Measurements from ENCODE around the gene PIGZ. TPM values are rescaled to one million over a fixed set of nuclear protein-coding genes. Genes with fewer than 3 reads are reported as not detected.
A peak's percentile ranks its signal among the peaks of the same experiment; 100 is the strongest.

The PIGZ gene
- total and polyA plus RNA-seq, 9 of the 15 experiments (the other 6 are each of a cell fraction or from before 2014, with no cell fraction given) = 0.15 to 1.8 (median 0.76) TPM

DNA sequence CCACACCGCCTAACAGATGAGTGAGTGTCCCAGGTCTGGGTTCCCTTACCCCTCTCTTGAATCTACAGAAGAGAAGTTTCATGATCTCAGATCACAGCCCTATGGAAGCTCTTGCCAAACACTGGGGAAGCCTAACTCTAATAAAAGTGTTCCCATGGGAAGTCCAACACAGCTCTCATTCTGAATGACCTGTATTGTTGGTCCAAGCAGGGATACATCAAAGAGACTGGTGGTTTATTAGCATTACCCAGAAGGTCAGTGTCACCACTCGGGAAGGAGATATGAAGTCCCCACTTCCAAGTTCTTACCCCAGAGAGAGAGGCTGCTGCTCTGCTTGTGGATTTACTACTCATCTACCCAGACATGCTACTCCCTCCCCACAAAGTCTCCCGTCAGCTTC is 17.3 kb downstream of the PIGZ start:
- FAIRE-seq = peak; percentile 44
- Histone ChIP-seq H3K36me3 (ENCODE audit: control insufficient read depth, insufficient read depth, low read length) (no peaks in the 10 kb centered on the region), H3K4me3 (no peak overlapping the region), H3K9me3 (replicated peaks; ENCODE audit: control insufficient read depth, insufficient read depth, low read depth, low read length) (no peaks in the 10 kb centered on the region), H3K9ac (ENCODE audit: insufficient read depth in 1 of 2, low read depth in 2 of 2, low read length in 2 of 2) (peak overlapping the region in 1 of 2 experiments; percentile 62; a peak in 1 of 4 replicates), H3K27me3 (ENCODE audit: control insufficient read depth in 2 of 2, insufficient read depth in 2 of 2, low read length in 2 of 2) (peaks cover 3 to 4% of the 10 kb centered on the region in 2 experiments; a peak in 1 of 5 replicates), H3K9me1 (ENCODE audit: control insufficient read depth, insufficient read depth, low read length) (no peaks in the 10 kb centered on the region), H4K20me1 (replicated peaks; ENCODE audit: control insufficient read depth, insufficient read depth, low read length) (no peaks in the 10 kb centered on the region), H2AFZ (ENCODE audit: low read depth, low read length) (no peak overlapping the region), H3K4me1 (replicated peaks in 1 of 2; ENCODE audit: control insufficient read depth in 2 of 2, insufficient read depth in 2 of 2, low read length in 2 of 2) (peaks cover 0 to 19% of the 10 kb centered on the region in 2 experiments; a peak in 4 of 5 replicates), H3K4me2 (ENCODE audit: insufficient read depth, low read length) (no peak overlapping the region), H3K27ac (ENCODE audit: extremely low read depth, low read depth, low read length) (no peak overlapping the region), H3K79me2 (ENCODE audit: control insufficient read depth, insufficient read depth, low read length) (no peaks in the 10 kb centered on the region)
- in situ Hi-C loops (cut with MboI) (no loop called here), intact Hi-C loops (cut with micrococcal nuclease) (no loop called here)
- no TSS peak for BruUV-seq (replicated peaks)
- no peak for DNase-seq (ENCODE audit: extremely low read depth in 1 of 4, low spot score in 3 of 4)
- no peak for ATAC-seq
- ChIA-PET POLR2A (interaction anchor here (1.0 kb wide), 1 partner anchor 60 kb away, joined by 3 read pairs; no protein-coding TSS in a partner anchor), CTCF (ENCODE audit: low intra/inter-chr PET ratio) (interaction anchor here (0.6 kb wide), 1 partner anchor 51 kb away, joined by 6 read pairs; no protein-coding TSS in a partner anchor)
- WGBS (ENCODE audit: insufficient coverage, low coverage, missing lambda C conversion rate) = 39% methylated on average over 3 of the region's 3 CpGs
- TF ChIP-seq, protein P1, sequence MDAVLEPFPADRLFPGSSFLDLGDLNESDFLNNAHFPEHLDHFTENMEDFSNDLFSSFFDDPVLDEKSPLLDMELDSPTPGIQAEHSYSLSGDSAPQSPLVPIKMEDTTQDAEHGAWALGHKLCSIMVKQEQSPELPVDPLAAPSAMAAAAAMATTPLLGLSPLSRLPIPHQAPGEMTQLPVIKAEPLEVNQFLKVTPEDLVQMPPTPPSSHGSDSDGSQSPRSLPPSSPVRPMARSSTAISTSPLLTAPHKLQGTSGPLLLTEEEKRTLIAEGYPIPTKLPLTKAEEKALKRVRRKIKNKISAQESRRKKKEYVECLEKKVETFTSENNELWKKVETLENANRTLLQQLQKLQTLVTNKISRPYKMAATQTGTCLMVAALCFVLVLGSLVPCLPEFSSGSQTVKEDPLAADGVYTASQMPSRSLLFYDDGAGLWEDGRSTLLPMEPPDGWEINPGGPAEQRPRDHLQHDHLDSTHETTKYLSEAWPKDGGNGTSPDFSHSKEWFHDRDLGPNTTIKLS (IDR thresholded peaks at IDR 0.05; ENCODE audit: borderline replicate concordance, low read depth) = no peak
- TF ChIP-seq ZNF175 (CRISPR knock-in tag; IDR thresholded peaks at IDR 0.05; ENCODE audit: low read depth) (no peak), NUFIP1 (IDR thresholded peaks at IDR 0.05; ENCODE audit: partially characterized antibody) (no peak), NFYB (IDR thresholded peaks at IDR 0.05; ENCODE audit: extremely low read depth, insufficient read length) (no peak), XRCC4 (IDR thresholded peaks at IDR 0.05; ENCODE audit: extremely low read depth, insufficient read depth, insufficient read length) (no peak), RB1 (IDR thresholded peaks at IDR 0.05; ENCODE audit: low read depth) (no peak), ATF7 (IDR thresholded peaks at IDR 0.05) (no peak), XRCC5 (IDR thresholded peaks at IDR 0.05; ENCODE audit: low read depth, low read length) (no peak), ZNF766 (CRISPR knock-in tag; conservative IDR thresholded peaks at IDR 0.05) (no peak), TFAM (CRISPR knock-in tag; conservative IDR thresholded peaks at IDR 0.05) (no peak), ZNF57 (CRISPR knock-in tag; IDR thresholded peaks at IDR 0.05) (no peak), HDAC8 (tag; IDR thresholded peaks at IDR 0.05) (no peak), MXI1 (IDR thresholded peaks at IDR 0.05; ENCODE audit: low read depth, low read length) (no peak)
- TF ChIP-seq, protein P2, sequence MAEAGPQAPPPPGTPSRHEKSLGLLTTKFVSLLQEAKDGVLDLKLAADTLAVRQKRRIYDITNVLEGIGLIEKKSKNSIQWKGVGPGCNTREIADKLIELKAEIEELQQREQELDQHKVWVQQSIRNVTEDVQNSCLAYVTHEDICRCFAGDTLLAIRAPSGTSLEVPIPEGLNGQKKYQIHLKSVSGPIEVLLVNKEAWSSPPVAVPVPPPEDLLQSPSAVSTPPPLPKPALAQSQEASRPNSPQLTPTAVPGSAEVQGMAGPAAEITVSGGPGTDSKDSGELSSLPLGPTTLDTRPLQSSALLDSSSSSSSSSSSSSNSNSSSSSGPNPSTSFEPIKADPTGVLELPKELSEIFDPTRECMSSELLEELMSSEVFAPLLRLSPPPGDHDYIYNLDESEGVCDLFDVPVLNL (CRISPR knock-in tag; IDR thresholded peaks at IDR 0.05; ENCODE audit: low read depth) = no peak
- TF ChIP-seq, protein P3, sequence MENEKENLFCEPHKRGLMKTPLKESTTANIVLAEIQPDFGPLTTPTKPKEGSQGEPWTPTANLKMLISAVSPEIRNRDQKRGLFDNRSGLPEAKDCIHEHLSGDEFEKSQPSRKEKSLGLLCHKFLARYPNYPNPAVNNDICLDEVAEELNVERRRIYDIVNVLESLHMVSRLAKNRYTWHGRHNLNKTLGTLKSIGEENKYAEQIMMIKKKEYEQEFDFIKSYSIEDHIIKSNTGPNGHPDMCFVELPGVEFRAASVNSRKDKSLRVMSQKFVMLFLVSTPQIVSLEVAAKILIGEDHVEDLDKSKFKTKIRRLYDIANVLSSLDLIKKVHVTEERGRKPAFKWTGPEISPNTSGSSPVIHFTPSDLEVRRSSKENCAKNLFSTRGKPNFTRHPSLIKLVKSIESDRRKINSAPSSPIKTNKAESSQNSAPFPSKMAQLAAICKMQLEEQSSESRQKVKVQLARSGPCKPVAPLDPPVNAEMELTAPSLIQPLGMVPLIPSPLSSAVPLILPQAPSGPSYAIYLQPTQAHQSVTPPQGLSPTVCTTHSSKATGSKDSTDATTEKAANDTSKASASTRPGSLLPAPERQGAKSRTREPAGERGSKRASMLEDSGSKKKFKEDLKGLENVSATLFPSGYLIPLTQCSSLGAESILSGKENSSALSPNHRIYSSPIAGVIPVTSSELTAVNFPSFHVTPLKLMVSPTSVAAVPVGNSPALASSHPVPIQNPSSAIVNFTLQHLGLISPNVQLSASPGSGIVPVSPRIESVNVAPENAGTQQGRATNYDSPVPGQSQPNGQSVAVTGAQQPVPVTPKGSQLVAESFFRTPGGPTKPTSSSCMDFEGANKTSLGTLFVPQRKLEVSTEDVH (IDR thresholded peaks at IDR 0.05; ENCODE audit: low read depth, partially characterized antibody) = no peak
- TF ChIP-seq, protein P4, sequence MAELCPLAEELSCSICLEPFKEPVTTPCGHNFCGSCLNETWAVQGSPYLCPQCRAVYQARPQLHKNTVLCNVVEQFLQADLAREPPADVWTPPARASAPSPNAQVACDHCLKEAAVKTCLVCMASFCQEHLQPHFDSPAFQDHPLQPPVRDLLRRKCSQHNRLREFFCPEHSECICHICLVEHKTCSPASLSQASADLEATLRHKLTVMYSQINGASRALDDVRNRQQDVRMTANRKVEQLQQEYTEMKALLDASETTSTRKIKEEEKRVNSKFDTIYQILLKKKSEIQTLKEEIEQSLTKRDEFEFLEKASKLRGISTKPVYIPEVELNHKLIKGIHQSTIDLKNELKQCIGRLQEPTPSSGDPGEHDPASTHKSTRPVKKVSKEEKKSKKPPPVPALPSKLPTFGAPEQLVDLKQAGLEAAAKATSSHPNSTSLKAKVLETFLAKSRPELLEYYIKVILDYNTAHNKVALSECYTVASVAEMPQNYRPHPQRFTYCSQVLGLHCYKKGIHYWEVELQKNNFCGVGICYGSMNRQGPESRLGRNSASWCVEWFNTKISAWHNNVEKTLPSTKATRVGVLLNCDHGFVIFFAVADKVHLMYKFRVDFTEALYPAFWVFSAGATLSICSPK (IDR thresholded peaks at IDR 0.05; ENCODE audit: borderline replicate concordance) = no peak
